T follicular helper cell (primary cell): ENCODE measurements around the gene RBM18.

Source experiments
- DNase-seq: peaks from one replicate; pipeline ENCODE4 v3.0.0-alpha.2; 2020; ENCODE audit warnings: low read depth

The RBM18 gene

GRCh38 chr9:122204055-122204454 is 60.6 kb downstream of the RBM18 start:
- no peak for DNase-seq

- no peak for DNase-seq
Observed at GRCh38 chr9:122202111-122202510, 62.5 kb downstream of the RBM18 start.

DNA sequence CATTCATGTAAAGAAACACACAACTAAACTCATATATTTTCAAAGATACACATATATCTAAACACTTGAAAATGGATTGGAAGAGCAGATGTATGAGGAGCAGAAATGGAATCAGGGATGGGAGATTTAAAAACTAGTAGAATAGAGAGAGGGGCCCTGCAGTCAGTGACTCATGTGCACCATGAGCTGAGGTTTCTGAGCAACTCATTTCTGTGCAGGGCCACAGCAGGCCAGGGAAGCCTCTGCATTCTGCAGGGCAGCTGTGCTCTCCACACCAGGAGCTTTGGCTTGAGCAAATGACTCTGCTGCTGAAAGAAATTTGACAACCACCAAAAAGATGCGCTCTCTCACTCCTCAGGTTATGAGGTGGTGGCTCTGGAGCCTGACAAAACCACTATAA is 63.0 kb downstream of the RBM18 start:
- DNase-seq: no peak

DNA sequence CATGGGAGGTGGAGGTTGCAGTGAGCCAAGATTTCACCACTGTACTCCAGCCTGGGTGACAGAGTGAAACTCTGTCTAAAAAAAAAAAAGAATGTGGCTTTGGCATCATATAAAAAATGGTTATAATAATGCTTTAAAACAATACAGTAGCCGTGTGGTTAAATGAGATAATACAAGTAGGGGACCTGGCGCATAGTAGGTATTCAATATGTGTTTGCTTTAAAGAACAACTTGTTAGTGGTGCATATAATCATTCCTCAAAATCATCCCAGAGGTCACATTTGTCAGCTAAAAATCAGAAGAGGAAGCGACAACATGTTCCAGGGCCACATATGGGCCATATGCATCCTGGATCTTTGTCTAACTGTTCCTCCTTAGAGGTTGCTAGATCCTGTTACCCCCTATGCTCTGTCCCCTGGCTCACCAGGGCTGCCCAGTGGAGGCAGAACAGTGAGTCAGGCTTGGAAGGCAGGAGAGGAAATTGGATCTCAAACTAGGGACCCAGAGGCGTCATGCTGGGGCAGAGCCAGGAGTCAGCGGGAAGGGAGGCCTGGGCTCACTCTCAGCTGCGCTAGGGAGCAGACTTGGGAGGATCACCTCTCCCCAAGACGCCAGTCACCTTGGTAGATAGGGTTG is 63.6 kb downstream of the RBM18 start:
- no peak for DNase-seq

DNA sequence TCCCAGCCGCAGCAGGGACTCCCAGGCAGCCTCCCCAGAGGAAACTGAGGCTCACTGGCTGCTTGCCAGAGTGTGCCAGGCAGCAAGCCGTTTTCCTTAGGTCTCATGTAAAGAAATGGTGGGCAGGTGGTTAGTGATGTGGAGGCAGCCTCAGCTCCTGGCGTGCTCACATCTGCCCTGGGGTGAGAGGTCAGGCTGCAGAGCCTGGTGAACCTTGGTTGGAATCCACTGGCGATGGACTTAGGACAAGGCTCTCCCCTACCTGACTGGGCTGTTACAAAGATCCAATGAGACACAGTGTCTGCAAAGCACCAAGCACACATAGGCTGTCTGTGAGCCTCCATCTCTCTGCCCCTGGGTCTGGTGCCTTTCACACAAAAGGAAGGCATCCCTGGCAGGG is 66.8 kb downstream of the RBM18 start:
- no peak for DNase-seq

DNA sequence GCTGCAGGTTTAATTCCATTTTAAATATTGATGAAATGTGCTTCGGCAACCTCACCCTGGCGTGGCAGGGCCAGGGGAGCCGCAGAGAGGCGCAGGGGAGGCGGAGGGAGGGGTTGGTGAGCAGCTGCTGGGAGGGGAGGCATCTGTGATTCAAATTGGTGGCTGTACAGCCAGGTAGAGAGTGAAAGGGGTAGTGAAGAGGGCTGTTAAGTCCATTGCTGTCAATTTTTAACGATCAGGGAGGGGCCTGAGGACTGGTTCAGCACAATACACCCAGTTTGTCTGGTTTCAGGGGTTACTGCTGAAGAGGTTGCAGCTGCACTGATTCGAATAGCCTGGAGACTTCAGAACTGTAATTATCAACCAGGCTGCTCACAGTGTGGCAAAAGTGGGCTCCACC is 67.2 kb downstream of the RBM18 start:
- no peak for DNase-seq

DNA sequence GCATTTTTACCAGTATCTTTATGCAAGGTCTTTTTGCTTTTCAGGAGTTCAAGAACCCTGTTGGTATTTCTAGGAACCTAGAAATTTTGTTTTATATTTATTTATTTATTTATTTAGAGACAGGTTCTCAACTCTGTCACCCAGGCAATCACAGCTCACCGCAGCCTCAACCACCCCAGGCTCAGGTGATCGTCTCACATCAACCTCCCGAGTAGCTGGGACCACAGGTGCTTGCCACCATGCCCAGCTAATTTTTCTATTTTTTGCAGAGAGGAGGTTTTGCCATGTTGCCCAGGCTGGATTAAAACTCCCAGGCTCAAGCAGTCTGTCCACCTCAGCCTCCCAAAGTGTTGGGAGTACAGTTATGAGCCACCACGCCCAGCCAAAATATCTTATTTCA is 68.8 kb downstream of the RBM18 start:
- DNase-seq: no peak

DNA sequence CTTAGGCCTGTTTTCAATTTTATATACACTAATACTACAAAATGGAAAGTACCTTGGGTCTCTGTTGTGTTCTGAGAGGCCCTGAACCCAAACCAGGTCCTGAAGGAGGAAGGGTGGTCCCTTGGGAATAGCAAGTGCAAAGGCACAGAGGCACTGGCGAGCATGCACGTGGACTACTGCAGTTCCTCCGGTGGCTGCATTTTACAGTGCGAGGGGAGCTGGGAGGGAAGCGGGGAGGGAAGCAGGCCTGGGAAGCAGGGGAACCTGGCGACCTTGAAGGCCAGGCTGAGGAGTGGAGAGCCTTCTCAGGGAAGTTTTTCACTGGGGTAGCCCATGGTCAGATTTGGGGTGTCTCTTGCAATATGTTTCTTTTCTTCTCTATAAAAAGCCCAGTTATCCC is 71.0 kb downstream of the RBM18 start:
- no peak for DNase-seq

GRCh38 chr9:122192914-122193525 is 71.6 kb downstream of the RBM18 start:
- no peak for DNase-seq

DNA sequence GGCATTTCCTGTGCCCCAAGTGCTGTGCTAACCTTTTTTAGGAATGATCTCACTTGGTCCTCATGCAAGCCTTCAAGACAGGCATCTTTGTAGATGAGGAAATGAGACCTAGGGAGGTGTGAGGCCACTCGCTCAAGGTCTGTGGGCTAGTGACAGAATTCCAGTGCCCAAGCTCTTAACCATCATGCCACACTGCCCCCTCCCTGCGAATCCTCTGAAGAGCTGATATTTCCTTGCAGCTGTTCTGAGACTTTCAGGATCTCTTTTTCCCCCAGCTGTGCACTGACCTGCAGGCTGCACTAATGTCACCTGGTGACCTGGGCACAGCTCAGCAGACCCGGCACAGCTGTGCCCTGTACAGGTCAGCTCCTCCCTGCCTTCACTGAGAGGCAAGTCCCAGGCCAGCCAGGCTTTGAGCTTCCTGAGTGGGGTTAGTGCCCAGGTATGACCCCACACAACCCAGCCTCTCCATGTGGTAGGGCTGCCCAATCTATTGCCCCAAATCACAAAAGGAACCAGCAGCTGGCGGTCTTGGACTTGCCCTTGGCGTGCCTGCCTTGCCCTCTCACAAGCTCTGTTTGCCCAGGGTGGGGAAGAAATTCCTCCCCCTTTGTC is 72.3 kb downstream of the RBM18 start:
- no peak for DNase-seq

GRCh38 chr9:122191584-122191983 is 73.1 kb downstream of the RBM18 start:
- DNase-seq: no peak

GRCh38 chr9:122190597-122191381 is 73.9 kb downstream of the RBM18 start:
- DNase-seq: no peak

DNA sequence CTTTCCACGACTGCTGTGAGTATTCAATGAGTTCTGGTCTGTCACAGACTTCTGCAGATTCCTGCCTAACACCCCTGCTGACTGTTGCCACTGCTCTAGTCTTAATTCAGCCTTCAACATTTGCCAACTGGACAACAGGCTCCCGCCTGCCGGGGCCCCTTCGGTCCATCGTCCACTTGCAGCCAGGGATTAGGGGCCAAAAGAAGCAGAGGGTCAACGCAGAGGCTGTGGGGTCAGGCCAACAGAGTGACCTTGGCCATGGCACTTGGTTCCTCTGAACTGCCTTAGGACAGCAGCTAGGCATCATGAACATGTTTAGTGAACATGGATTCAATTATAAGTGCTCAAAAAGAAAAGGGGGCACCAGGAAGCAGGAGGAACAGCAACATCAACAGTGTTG is 76.3 kb downstream of the RBM18 start:
- DNase-seq: no peak
